HG03139 (cell line): ENCODE data around the gene ZNF749.
"Not testable (repeated sequence)": the region's sequence is repeated elsewhere in the genome, so short reads cannot be mapped to it uniquely, and the experiment has no call there.

Experiments
- ATAC-seq: cut with Tn5 transposase; IDR thresholded peaks from one replicate; pipeline ENCODE4 v1.9.1; 2021; ENCODE audit not compliant: unreplicated experiment

Gene ZNF749

DNA sequence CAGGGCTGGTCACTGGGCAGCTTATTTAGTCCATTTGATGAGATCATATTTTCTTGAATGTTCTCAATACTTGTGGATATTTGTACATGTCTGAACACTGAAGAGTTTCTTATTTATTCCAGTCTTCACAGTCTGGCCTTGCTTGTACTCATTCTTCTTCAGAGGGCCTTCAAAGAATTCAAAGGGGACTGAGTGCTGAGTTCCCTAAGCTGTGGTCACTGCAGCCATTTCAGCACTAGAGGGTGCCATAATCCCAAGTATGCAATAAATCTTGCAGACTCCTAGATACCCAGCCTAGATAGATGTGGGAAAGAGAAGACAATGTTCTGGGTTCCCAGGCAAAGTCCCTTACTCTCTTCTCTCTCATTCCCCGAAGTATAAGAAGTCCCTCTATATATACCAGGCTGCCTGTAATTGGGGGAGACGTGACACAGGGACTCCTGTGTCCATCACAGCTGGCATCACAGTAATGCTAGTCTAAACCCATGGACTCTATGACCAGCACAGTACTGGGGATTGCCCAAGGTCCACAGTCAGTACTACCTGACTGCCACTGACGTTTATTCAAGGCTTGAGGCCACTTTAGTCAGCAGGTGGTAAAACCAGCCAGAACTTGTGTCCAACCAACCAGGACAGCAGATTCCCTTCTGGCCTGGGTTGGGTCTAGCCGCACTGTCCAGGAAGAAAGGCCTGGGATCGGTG, 30.7 kb downstream of the ZNF749 start:
- ATAC-seq = no peak

GRCh38 chr19:57466489-57466888, 31.4 kb downstream of the ZNF749 start:
- no peak for ATAC-seq

DNA sequence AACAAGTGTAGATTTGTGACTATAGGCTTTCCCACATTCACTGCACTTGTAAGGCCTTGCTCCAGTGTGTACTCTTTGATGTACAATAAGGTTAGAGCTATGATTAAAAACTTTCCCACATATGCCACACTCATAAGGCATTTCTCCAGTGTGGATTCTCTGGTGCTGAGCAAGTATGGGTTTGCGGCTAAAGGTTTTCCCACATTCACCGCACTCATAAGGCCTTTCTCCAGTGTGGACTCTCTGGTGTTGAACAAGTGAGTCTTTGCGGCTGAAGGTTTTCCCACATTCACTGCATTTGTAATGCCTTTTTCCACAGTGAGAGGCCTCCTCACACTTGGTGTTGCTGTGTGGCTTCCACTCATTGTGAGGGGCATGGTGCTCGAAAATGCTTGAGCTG, 38.5 kb downstream of the ZNF749 start:
- no peak for ATAC-seq

DNA sequence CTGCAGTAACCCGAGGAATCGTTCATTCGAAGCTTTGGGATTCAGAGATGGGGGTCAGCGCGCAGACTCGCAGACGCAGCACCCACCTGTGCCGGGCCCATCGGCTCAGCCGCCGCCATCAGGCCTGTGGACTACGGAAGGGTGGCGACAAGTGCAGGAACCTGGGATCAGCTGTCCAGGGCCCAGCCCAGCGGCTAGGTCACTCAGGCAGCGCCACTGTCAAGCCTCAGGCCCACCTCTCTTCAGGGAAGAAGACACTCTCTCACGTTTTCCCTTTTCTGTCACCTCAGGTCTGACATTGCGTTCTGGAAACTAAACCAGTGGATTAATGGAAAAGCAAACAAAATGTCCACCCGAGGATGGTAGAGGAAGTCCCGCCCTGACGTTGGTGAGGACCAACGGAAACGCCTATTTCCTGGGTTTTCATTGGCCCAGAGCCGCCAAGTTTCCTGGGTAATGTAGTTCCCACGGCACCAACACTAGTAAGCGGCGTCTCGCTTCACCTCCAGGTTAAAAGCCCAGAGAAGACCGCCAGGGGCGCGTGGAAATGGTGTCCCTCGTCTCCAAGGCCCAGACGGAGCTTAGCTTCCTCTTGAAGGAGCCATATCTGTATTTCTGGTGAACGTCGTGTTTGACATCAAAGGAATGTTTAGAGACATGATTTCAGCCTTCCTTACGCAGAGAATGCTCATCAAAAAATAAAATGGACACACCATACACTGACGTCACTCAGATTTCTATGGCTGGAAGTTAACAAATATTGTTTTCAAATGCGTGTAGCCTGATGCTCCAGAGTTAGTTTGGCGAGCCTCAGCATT, 42.3 kb downstream of the ZNF749 start, which contains the start of gene ZNF772:
Gene ZNF772, minus strand, starts transcription at position 376 of the 818 bp plus-strand sequence. Its CDS starts 257 bp downstream, at position 119.
- peak; percentile 97 for ATAC-seq

DNA sequence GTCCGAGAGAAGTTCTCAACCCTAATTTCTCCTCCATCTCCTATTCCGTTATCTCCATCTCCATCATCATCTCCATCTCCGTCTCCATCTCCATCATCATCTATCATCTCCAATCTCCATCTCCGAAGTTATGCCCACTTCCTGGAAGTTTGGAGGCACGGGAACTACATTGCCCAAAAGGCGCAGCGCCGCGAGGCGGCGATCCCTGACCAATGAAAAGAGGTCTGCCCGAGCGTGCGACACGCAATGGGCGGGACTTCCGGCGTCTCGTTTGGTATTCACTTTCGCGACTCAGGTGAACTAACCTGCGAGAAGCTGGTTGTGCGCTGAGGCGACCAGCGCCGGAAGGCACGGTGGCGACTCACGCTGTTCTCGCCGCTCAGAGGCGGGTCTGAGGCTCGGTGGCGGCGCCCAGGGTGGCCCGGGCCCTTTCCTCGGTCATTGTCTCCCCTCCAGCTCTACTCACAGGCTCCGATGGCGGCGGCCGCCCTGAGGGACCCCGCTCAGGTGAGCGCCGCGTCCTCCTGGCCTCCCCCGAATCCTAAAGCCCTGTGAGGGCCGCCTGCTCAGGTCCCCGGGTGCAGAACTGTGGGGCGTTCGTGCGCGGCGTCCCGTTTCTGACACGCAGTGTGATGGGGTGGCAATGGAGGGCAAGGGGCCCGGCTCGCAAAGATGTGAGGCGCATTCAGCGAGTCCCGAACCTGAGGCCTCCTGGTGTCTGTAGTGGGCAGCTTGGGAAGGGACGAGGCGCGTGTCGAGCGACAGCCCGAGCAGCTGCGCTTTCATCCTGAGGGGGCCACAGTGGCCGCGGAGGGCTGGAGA, 52.6 kb downstream of the ZNF749 start, which contains the start of gene ZNF419:
Gene ZNF419, plus strand, starts transcription at position 274 of the 822 bp plus-strand sequence. Its CDS starts 201 bp downstream, at position 475.
- ATAC-seq = peak; percentile 93

- ATAC-seq = not testable (repeated sequence)
Observed at GRCh38 chr19:57488299-57488644, 53.1 kb downstream of the ZNF749 start.
